Fibroblast of gingiva (primary cell): Measurements from ENCODE around the gene VAMP4.
"Not testable (repeated sequence)": the region's sequence is repeated elsewhere in the genome, so short reads cannot be mapped to it uniquely, and the experiment has no call there.

Source experiments
- DNase-seq: peaks from one replicate; pipeline ENCODE4 v3.0.0-alpha.2; 2011; ENCODE audit warnings: low read depth

Gene VAMP4

GRCh38 chr1:171751221-171751620, 9.4 kb upstream of the VAMP4 start:
- no peak for DNase-seq

- DNase-seq: no peak
Observed at GRCh38 chr1:171748651-171749050, 6.8 kb upstream of the VAMP4 start.

GRCh38 chr1:171744986-171745385, 3.1 kb upstream of the VAMP4 start:
- DNase-seq: no peak

GRCh38 chr1:171743081-171743870, 1.4 kb upstream of the VAMP4 start:
- peak; percentile 70 for DNase-seq

- peak; percentile 41 for DNase-seq
Observed at GRCh38 chr1:171742577-171742922, 685 bp upstream of the VAMP4 start.

GRCh38 chr1:171740987-171741871, 636 bp downstream of the VAMP4 start:
- DNase-seq: peak; percentile 22

GRCh38 chr1:171740356-171740863, 1.5 kb downstream of the VAMP4 start:
- DNase-seq: no peak

GRCh38 chr1:171739656-171740055, 2.2 kb downstream of the VAMP4 start:
- peak; percentile 12 for DNase-seq

GRCh38 chr1:171738911-171739310, 3.0 kb downstream of the VAMP4 start:
- peak; percentile 6 for DNase-seq

GRCh38 chr1:171736196-171736595, 5.7 kb downstream of the VAMP4 start:
- no peak for DNase-seq

- DNase-seq: no peak
Observed at GRCh38 chr1:171730052-171730451, 11.8 kb downstream of the VAMP4 start.

GRCh38 chr1:171727778-171728177, 14.1 kb downstream of the VAMP4 start:
- DNase-seq: no peak

- DNase-seq: not testable (repeated sequence)
Observed at GRCh38 chr1:171723180-171723579, 18.7 kb downstream of the VAMP4 start.

GRCh38 chr1:171718848-171719247, 23.0 kb downstream of the VAMP4 start:
- DNase-seq: no peak

- no peak for DNase-seq
Observed at GRCh38 chr1:171718216-171718615, 23.6 kb downstream of the VAMP4 start.

- peak; percentile 20 for DNase-seq
Observed at GRCh38 chr1:171717062-171717718, 24.7 kb downstream of the VAMP4 start.

- DNase-seq: no peak
Observed at GRCh38 chr1:171716616-171717015, 25.2 kb downstream of the VAMP4 start.

GRCh38 chr1:171715813-171716251, 26.0 kb downstream of the VAMP4 start:
- no peak for DNase-seq

GRCh38 chr1:171712341-171712740, 29.5 kb downstream of the VAMP4 start:
- DNase-seq: no peak

- DNase-seq: no peak
Observed at GRCh38 chr1:171711643-171712042, 30.2 kb downstream of the VAMP4 start.

GRCh38 chr1:171707583-171707982, 34.3 kb downstream of the VAMP4 start:
- no peak for DNase-seq

GRCh38 chr1:171702598-171702997, 39.3 kb downstream of the VAMP4 start:
- no peak for DNase-seq
